HG02870 (cell line): ENCODE measurements around the gene GDF2.

Experiments
- ATAC-seq: cut with Tn5 transposase; IDR thresholded peaks from one replicate; pipeline ENCODE4 v1.9.1; 2021; ENCODE audit warnings: mild to moderate bottlenecking, moderate library complexity; ENCODE audit not compliant: unreplicated experiment

The GDF2 gene

GRCh38 chr10:47366731-47367460, 44.6 kb downstream of the GDF2 start:
- ATAC-seq: no peak

- ATAC-seq: no peak
These were observed 45.4 kb downstream of the GDF2 start for GRCh38 chr10:47367646-47368045.

GRCh38 chr10:47368431-47369180, 46.4 kb downstream of the GDF2 start:
- no peak for ATAC-seq

DNA sequence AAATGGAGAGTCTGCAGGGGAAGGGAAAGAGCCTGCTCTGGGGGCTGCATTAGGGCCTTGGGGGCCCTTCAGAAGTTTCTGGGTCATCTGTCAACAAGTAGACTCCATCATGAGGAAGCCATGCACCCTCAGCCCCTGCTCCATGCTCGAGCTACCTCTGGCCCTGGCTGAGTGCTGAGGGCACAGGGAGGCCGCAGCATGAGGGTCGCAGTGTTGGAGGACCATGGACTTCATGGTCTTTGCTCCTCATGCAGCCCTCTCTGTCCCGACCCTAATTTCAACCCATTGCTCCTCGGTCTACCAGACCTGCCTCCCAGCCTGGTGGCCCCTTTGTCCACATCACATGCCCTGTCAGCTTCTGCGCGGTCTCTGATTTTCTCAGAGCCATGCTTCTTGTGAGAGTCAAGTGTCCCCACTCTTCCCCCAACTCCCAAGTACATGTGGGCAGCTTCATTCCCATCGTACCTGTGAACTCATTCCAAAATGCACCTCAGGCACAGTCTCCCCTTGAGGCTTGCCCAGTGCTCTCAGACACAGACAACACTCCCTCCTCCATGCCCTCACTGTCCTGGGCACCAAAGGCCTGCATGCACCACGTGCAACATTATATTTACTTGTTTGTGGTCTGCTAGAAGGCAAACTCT, 47.1 kb downstream of the GDF2 start:
- no peak for ATAC-seq

- ATAC-seq: no peak
These were observed 47.9 kb downstream of the GDF2 start for GRCh38 chr10:47370015-47370767.

DNA sequence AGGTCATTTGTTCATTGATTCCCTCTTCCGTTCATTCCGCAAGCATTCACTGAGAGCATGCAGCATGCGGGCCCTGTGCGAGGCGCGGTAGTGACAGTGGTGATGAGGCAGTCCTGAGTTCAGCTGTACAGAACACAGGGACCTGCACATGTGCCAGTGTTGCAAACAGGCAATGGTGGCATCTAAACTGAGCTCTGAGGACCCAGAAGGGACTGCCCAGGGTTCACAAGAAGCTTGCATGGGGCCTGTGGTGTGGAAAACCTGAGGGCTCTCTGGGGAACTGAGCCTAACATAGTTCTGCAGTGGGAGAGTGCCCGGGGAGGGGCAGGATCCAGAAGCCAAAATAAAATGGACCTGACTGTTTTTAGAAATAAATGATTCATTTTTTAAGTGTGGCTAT, 48.6 kb downstream of the GDF2 start:
- no peak for ATAC-seq

- no peak for ATAC-seq
These were observed 49.6 kb downstream of the GDF2 start for GRCh38 chr10:47371629-47372485.

DNA sequence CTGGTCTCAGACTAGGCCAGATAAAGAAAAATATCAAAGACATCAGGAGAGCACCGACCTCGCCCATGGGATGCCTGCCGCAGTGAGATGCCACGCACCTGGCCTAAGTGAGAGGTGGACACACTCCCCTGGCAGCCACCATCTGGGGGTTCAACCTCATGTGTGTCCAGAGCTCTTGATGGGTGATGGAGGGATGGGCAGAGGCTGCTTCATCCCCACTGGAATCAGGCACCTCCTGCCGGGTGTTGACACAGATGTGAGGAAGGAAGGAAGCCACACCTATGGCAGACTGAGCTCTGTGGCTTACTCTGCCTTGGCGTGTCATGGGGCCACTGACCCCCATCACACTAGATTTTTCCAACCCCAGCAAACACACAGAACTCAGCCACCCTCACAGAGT, 50.5 kb downstream of the GDF2 start:
- ATAC-seq: no peak

GRCh38 chr10:47374611-47375536, 52.6 kb downstream of the GDF2 start:
- no peak for ATAC-seq

DNA sequence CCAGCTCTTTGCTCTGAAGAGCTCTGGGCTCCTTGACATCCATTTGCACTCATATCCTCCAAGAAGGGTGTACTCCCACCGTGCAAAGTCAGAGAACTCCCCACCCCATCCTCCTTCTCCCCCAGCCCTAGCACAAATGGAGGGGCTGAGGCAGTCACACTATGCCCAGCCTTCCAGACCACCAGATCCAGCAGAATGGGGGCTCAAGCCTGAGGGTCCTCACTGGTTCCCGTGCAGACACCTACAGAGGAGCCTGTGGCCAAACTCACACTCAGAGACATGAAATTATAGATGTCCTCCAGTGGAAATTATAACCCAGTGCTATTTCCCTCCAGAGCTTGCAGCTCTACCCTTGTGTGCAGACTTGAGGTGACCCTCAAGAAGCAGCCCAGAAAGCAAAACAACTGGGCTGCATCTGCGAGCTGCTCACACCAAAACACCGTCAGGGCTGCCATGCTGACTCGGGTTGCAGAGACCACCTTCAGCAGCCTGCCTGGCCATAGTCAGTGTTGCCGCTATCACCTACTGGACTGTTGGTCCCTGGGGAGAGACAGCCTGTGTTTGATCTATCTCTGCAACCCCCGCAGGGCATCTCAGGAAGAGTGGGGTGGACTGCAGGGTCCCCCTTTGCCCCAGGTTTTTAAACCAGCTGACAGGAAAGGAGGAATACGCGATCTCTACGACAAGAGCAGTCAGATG, 54.4 kb downstream of the GDF2 start:
- ATAC-seq: no peak
